IMR-90 (cell line): Measurements from ENCODE around the gene ZNF362. TPM values are rescaled to one million over a fixed set of nuclear protein-coding genes. Genes with fewer than 3 reads are reported as not detected.

Experiments
- ATAC-seq: fragments of 200-7000 bp; cut with Tn5 transposase; 2 replicates; pipeline ENCODE4 v1.9.1; 2020; ENCODE audit warnings: low read depth, mild to moderate bottlenecking, moderate library complexity
- BruUV-seq: library from RNA; stranded (reverse); fragments of 400-500 nt; replicated peaks from 2 replicates; lab custom pipeline; 2021; lab: Mats Ljungman, UMichigan
- CTCF ChIA-PET: fragments of 300-600 bp; formaldehyde crosslinking; extraction: SDS; loops from one replicate; lab custom pipeline; 2021; ENCODE audit warnings: antibody characterized with exemption; lab: Yijun Ruan, JAX
- POLR2A ChIA-PET: fragments of 300-600 bp; sonication (Branson Sonifier 250); formaldehyde crosslinking; loops from one replicate; lab custom pipeline; 2022; ENCODE audit warnings: antibody characterized with exemption; ENCODE audit not compliant: unreplicated experiment; lab: Charles Lee
- DNase-seq: peaks from one replicate; pipeline ENCODE4 v3.0.0; 2013
- H2AFZ ChIP-seq: replicated peaks from 2 replicates; pipeline ENCODE3; 2013; ENCODE audit warnings: low read length, mild to moderate bottlenecking; ENCODE audit not compliant: poor library complexity
- H2AK5ac ChIP-seq: 2 replicates; pipeline ENCODE4 v1.6.1; 2013; ENCODE audit warnings: low read depth, low read length, inconsistent platforms
- H2AK9ac ChIP-seq: replicated peaks from 2 replicates; pipeline ENCODE3; 2013; ENCODE audit warnings: mild to moderate bottlenecking, low read depth, low read length, moderate library complexity; ENCODE audit not compliant: poor library complexity
- H2BK120ac ChIP-seq: 2 replicates; pipeline ENCODE4 v1.6.1; 2013; ENCODE audit warnings: low read depth, low read length, inconsistent platforms
- H2BK15ac ChIP-seq: 3 replicates; pipeline ENCODE4 v1.6.1; 2013; ENCODE audit warnings: low read depth, low read length, inconsistent platforms
- H2BK20ac ChIP-seq: 2 replicates; pipeline ENCODE4 v1.6.1; 2013; ENCODE audit warnings: low read depth, mild to moderate bottlenecking, inconsistent platforms, low read length, moderate library complexity
- H2BK5ac ChIP-seq: 2 replicates; pipeline ENCODE4 v1.6.1; 2013; ENCODE audit warnings: mild to moderate bottlenecking, low read depth, low read length, inconsistent platforms; ENCODE audit not compliant: poor library complexity, severe bottlenecking
- H3K14ac ChIP-seq: replicated peaks from 2 replicates; pipeline ENCODE4 v1.6.1; 2013; ENCODE audit warnings: low read depth, low read length, inconsistent platforms
- H3K18ac ChIP-seq: 2 replicates; pipeline ENCODE4 v1.6.1; 2013; ENCODE audit warnings: low read depth, low read length, control low read depth
- H3K23ac ChIP-seq: 2 replicates; pipeline ENCODE4 v1.6.1; 2013; ENCODE audit warnings: low read depth, low read length, inconsistent platforms
- H3K27ac ChIP-seq: 2 replicates; pipeline ENCODE4 v1.5.1; 2013; ENCODE audit warnings: mild to moderate bottlenecking, control low read depth, low read length; ENCODE audit not compliant: insufficient read depth
- H3K27me3 ChIP-seq: 2 replicates; pipeline ENCODE4 v1.6.1; 2013; ENCODE audit warnings: low read length; ENCODE audit not compliant: control insufficient read depth, insufficient read depth
- H3K36me3 ChIP-seq: 2 replicates; pipeline ENCODE4 v1.6.1; 2013; ENCODE audit warnings: low read length, mixed read lengths; ENCODE audit not compliant: control insufficient read depth, insufficient read depth
- H3K4ac ChIP-seq: 2 replicates; pipeline ENCODE4 v1.6.1; 2013; ENCODE audit warnings: low read depth, low read length, inconsistent platforms
- H3K4me1 ChIP-seq: 2 replicates; pipeline ENCODE4 v1.6.1; 2013; ENCODE audit warnings: low read length, mixed read lengths; ENCODE audit not compliant: control insufficient read depth, insufficient read depth
- H3K4me2 ChIP-seq: 2 replicates; pipeline ENCODE4 v1.6.1; 2013; ENCODE audit warnings: low read depth, mild to moderate bottlenecking, control low read depth, low read length, moderate library complexity
- H3K4me3 ChIP-seq: 2 replicates; pipeline ENCODE4 v1.5.1; 2013; ENCODE audit warnings: low read depth, mild to moderate bottlenecking, control low read depth, low read length, moderate library complexity; ENCODE audit not compliant: insufficient read depth
- H3K56ac ChIP-seq: 2 replicates; pipeline ENCODE4 v1.6.1; 2013; ENCODE audit warnings: low read length, inconsistent platforms; ENCODE audit not compliant: insufficient read depth; ENCODE audit errors: extremely low read depth
- H3K79me1 ChIP-seq, 2 experiments: 2 replicates each; pipeline ENCODE4 v1.6.1; 2013; ENCODE audit warnings: low read length in 2 of 2, inconsistent platforms in 1 of 2, low read depth in 1 of 2
- H3K9ac ChIP-seq: 2 replicates; pipeline ENCODE4 v1.6.1; 2013; ENCODE audit warnings: low read depth, low read length, control low read depth
- H3K9me1 ChIP-seq: 2 replicates; pipeline ENCODE4 v1.6.1; 2013; ENCODE audit warnings: low read length, inconsistent platforms; ENCODE audit not compliant: insufficient read depth
- H3K9me3 ChIP-seq: 2 replicates; pipeline ENCODE4 v1.6.1; 2013; ENCODE audit warnings: low read length; ENCODE audit not compliant: control insufficient read depth, insufficient read depth
- H4K20me1 ChIP-seq: 2 replicates; pipeline ENCODE4 v1.6.1; 2013; ENCODE audit warnings: low read length, inconsistent platforms; ENCODE audit not compliant: insufficient read depth
- H4K5ac ChIP-seq: 2 replicates; pipeline ENCODE4 v1.6.1; 2013; ENCODE audit warnings: mild to moderate bottlenecking, low read depth, low read length, control low read depth
- H4K8ac ChIP-seq, 2 experiments: 2 replicates each; pipeline ENCODE4 v1.6.1; 2013; ENCODE audit warnings: low read depth in 2 of 2, low read length in 2 of 2, control low read depth in 1 of 2, inconsistent platforms in 1 of 2
- H4K91ac ChIP-seq: 2 replicates; pipeline ENCODE4 v1.6.1; 2013; ENCODE audit warnings: low read depth, low read length, inconsistent platforms; ENCODE audit not compliant: insufficient read depth
- BHLHE40 ChIP-seq: fragments of 150-350 bp; IDR thresholded peaks from 2 replicates; pipeline ENCODE4 v1.6.1; 2016; ENCODE audit warnings: mild to moderate bottlenecking, low read depth, low read length
- MAFK ChIP-seq: IDR thresholded peaks from 2 replicates; pipeline ENCODE4 v1.6.1; 2012; ENCODE audit warnings: low read depth, low read length, improper control_type of control experiment
- MAZ ChIP-seq: IDR thresholded peaks from 2 replicates; pipeline ENCODE4 v1.6.1; 2012; ENCODE audit warnings: low read depth, mild to moderate bottlenecking, low read length, improper control_type of control experiment, moderate library complexity, borderline replicate concordance
- USF2 ChIP-seq: fragments of 150-350 bp; IDR thresholded peaks from 2 replicates; pipeline ENCODE4 v1.6.1; 2017; ENCODE audit warnings: mild to moderate bottlenecking, antibody characterized with exemption, low read length, low read depth
- WGBS, 2 experiments: methylation state at CpG; one replicate each; pipeline versions ENCODE4 v1.1.5 to v1.1.7; 2013; ENCODE audit warnings: missing lambda C conversion rate in 2 of 2; ENCODE audit not compliant: insufficient read length in 1 of 2; ENCODE audit errors: extremely low coverage in 2 of 2; 5-methylcytosine and 5-hydroxymethylcytosine counted together
- dilution Hi-C: fragments of 300-500 bp; cut with HindIII; formaldehyde crosslinking; loops from one replicate; pipeline ENCODE4 v1.14.3; 2018; ENCODE audit warnings: low sequenced_read_pairs; ENCODE audit not compliant: unreplicated experiment
- in situ Hi-C: fragments of 300-500 bp; cut with MboI; formaldehyde crosslinking; loops from 3 replicates; pipeline ENCODE4 v1.14.3; 2019; ENCODE audit warnings: low sequenced_read_pairs, inconsistent platforms, mixed read lengths
- intact Hi-C: fragments of 100-400 bp; cut with micrococcal nuclease; formaldehyde crosslinking; loops from 2 replicates; pipeline ENCODE4 v1.10.0; 2022
- polyA plus RNA-seq, 3 experiments: library from polyadenylated mRNA; depleted of rRNA; stranded (reverse); fragments of >200 nt; gene quantifications; 2 replicates each; pipeline ENCODE4 v1.2.3, GENCODE V29; 2012; ENCODE audit warnings: low replicate concordance in 1 of 3
- total RNA-seq: library from RNA; depleted of rRNA; stranded (reverse); fragments of >200 nt; gene quantifications from 2 replicates; pipeline ENCODE4 v1.2.3, GENCODE V29; 2012

Gene ZNF362
- total and polyA plus RNA-seq, 2 of the 4 experiments (the other 2 are of a cell fraction) = 5.7 to 12.9 TPM

GRCh38 chr1:33319186-33319948 lies 63.1 kb downstream of the ZNF362 start:
- Histone ChIP-seq H3K9ac (no peak overlapping the region), H3K4ac (no peak overlapping the region), H3K9me1 (peaks cover 16% of the 10 kb centered on the region; the same call in 1 of the 2 replicates), H3K4me1 (peaks cover 9% of the 10 kb centered on the region), H2BK20ac (no peak overlapping the region), H3K27me3 (no peaks in the 10 kb centered on the region), H3K9me3 (no peaks in the 10 kb centered on the region), H2BK5ac (no peak overlapping the region), H3K56ac (no peak overlapping the region), H3K79me1 (peaks cover 4 to 14% of the 10 kb centered on the region in 2 experiments; a peak in 3 of 4 replicates), H4K91ac (no peak overlapping the region), H2BK15ac (no peak overlapping the region), H2BK120ac (no peak overlapping the region), H3K4me3 (no peak overlapping the region), H3K36me3 (peaks cover 26% of the 10 kb centered on the region), H4K20me1 (peaks cover 27% of the 10 kb centered on the region), H4K5ac (no peak overlapping the region), H2AFZ (no peak overlapping the region), H3K18ac (no peak overlapping the region), H2AK5ac (no peak overlapping the region), H3K23ac (no peak overlapping the region), H2AK9ac (no peak overlapping the region), H4K8ac (no peak overlapping the region), H3K4me2 (no peak overlapping the region), H3K14ac (no peak overlapping the region), H3K27ac (no peak overlapping the region)
- ChIA-PET CTCF (interaction anchor here (0.6 to 1.1 kb wide), 2 partner anchors 139 to 168 kb away, joined by 3 to 4 read pairs; no protein-coding TSS in a partner anchor), POLR2A (no interaction called here)
- no peak for DNase-seq
- TF ChIP-seq BHLHE40 (no peak), MAZ (no peak), MAFK (no peak), USF2 (no peak)
- dilution Hi-C loops = no loop called here
- no peak for ATAC-seq
- intact Hi-C loops = no loop called here
- no TSS peak for BruUV-seq
- 88% methylated on average over 5 of the region's 9 CpGs; no CpG with 5 or more reads in 1 of the 2 experiments for WGBS, 2 experiments
- in situ Hi-C loops = no loop called here
